DMS53 treated with DMSO at 0.1 percent for 48 hours (cell line): Measurements from ENCODE around the gene PRKCA.
"Not testable (repeated sequence)": the region's sequence is repeated elsewhere in the genome, so short reads cannot be mapped to it uniquely, and the experiment has no call there.

Source experiments
- DNase-seq: peaks from one replicate; lab custom pipeline; 2025; ENCODE audit not compliant: unreplicated experiment; lab: John Stamatoyannopoulos, UW

The PRKCA gene

DNA sequence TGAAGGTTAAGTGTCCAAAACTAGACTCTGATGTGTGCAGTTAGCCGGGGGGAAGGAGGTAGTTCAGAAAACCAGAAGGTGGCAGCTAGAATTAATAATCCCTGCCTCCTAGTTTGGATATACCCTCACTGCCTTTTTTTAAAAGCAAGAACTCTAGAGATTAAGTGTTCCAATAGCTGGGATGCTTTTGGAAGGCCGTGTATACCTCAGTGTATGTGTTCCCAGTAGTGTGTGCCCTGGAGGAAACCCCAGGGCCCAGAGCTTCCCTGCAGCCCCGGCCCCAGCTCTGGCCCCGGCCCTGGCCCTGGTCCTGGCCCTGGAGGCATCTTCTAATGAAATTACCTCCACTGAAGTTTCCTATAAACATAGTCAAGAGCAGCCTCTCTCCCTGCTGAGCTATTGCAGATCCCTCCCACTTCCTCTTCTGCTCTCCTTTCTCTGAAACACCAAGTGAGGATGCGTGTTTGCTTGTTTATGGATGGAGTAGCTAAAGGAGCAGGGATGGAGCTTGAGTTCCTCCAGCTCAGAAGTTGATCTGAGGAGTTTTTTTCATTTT, 130.7 kb downstream of the PRKCA start:
- no peak for DNase-seq

DNA sequence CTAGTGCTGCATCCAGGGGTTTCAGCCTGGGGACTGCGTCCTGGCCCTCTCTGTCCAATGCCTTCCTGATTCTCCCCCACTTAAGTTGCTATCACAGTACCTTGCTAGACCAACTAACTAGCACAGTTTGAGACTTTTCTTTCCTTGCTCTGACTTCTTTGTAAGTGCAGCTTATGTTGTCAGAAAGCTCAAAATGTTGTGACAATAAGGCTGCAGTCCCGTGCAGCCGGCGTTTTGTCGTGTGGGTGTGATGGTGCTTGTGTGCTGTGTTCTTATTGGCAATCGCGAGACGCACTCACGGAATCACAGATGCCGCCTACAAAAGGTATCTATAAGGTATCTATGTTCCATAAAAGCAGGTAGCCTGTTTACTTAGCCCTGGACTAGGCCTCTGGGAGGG, 132.8 kb downstream of the PRKCA start:
- no peak for DNase-seq

DNA sequence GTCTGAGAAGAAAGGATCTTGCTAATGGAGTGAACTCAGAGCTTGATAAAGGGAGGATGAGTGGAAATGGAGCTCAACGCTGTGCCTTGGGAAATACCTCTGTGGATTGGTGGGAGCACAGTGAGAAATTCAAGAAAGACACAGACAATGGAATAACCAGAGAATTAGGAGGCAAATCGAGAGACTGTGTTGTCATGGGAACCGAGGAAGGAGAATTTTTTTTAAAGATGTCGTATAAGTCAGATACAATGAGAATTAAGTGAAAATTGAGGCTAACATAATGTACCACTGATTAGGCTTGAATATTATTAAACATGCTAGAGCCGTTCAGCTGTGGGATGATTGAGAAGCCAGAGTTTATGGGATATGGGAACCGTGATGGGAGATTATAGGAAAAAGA, 134.2 kb downstream of the PRKCA start:
- no peak for DNase-seq

DNA sequence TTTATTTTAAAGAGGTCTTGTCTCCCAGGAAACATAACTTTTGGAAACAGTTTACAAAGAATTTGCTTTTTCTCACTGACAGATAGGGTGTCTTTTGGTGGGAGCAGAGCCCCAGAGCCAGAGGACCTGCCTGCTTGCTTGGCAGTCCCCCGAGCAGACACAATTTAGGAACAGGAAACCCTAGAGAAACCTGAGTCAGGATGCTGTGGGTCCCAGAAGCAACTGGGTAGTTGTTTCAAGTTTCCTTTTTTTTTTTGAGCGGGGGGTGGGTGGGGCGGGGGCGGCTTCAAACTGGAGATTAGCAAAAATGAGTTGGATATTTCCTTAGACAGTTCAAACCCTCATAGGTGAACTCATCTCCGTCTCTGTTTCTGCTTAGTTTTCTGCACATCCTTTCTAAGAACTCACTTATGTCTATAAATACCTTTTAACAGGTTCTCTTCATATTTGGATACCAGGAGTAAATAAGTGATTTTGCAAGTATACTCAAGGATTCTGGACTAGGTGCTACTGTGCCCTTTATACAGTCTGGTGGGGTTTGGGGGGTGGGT, 135.1 kb downstream of the PRKCA start:
- no peak for DNase-seq

DNA sequence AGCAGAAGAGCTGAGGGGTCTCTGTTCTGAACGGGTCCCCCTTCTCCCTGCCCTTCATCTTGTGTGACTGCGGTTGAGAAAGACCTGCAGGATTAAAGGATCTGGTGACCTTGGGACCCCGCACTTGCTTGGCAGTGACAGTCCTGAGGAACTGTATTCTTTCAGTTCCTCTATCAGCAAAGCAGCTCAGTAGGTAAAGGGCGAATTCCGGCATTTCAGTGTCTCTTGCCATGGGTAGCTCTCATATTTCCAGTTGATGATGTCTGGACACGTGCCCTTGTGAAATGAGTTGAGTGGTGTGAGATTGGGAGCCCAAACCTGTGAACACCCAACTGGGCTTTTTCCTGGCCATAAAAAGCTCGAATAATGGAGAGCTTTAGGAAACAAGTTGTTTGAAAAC, 135.7 kb downstream of the PRKCA start:
- DNase-seq = no peak

DNA sequence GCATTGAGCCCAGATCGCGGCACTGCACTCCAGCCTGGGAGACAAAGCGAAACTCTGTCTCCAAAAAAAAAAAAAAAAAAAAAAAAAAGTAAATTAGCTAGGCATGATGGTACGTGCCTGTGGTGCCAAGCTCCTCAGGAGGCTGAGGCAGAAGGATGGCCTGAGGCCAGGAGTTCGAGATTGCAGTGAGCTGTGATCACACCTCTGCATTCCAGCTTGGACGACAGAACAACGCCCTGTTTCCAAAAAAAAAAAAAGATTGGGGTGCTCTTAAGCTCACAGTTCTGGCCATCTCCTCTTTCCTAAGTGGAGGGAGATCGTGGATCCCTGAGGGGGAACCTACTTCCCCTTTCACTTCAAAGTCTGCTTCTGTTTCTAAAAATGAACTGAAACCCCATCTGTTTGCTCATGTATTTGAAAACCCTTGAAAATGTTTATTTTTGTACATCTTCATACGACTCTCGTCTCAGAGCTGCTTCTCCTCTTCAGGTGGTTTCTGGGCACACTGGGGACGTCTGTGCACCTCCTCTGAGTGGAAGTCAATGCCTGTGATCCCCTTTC, 138.8 kb downstream of the PRKCA start:
- DNase-seq = peak; percentile 59

DNA sequence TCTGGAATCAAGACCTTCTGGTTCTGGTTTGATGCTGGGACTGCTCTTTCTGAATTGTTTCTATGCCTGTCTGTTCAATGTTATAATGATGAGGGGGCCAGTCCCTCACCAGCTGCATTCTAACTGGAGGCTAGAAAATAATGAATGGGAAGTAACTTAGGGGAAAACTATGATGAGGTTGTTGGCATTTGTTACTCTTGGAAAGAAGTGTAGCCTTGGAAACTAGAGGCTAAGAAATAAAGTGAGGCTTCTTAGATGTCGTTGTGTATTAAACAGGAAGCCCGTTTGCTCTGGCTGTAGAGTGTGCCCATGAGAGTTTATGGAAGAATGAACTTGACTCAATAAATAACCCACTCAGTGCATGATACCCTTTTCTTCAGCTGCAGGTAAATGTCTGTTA, 140.8 kb downstream of the PRKCA start:
- no peak for DNase-seq

DNA sequence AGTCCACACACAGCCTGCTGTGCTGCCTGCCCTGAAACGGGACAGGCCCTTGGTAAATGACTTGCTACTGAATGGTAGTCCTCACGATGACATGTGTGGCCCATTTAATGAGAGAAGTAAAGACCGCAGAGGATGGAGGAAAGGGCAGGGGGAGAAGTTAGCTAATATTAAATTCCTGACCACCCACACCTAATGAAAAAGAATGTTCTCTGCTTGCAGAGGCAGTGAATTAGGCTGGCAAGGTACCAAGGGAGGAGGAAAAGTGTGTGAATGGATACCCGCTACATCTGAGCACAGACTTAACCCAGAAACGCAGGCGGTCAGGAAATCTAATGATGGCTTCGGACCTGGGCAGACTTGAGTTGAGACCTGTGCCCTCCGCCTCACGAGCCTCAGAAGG, 141.2 kb downstream of the PRKCA start:
- no peak for DNase-seq

DNA sequence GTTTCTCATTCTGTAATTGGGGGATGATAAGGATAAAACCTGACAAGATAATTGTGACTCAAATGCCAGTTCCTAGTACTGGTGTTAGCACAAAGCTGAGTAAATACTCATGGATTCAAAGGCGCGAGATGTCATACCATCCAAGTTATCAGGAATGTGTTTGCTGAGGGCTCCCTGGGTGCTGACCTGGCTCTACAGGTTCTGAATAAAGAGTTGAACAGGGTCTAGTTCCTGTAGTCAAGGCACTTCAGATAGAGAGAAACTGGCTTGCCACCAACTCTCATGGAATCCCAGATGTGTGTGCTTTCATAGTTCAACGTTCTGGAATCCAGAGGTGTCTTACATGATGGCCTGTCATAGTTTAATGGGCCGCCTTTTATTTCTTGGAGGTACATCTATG, 141.6 kb downstream of the PRKCA start:
- peak; percentile 86 for DNase-seq

DNA sequence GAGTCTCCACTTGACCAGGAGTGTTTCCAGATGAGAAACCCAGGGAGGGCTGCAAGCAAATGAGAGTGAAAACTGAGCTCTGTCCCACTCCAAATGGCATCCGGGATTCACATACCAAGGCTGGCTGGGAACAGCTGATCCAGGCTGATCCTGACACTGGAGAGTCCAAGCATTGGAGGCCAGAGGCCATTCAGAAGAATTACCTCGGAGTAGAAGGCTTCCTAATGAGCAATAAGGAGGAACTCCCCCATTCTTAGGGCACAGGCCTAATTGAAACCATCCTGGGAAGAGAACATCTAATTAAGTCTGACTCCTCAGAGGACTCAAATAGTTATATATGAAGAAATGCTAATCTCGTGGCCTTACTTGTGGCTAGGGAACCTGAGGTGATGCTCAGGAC, 142.8 kb downstream of the PRKCA start:
- DNase-seq = no peak

DNA sequence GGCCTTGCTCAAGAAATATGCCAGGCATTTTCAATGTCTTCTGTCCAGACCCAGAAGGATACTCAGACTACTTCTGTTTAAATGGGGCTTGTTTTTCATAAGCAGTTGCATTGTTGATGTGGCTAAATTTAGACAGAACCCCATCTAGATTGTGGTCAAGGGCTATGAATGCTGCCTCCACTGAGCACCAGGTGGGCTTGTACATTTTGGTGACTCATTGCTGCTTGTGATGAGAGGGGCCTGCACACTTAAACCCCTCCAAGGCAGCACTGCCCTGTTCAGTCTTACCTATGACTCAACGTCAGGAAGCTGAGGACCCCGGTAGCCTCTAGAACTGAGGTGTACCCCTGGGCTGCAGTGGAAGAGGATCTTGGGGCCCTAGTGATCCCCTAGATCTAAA, 144.0 kb downstream of the PRKCA start:
- DNase-seq = no peak

DNA sequence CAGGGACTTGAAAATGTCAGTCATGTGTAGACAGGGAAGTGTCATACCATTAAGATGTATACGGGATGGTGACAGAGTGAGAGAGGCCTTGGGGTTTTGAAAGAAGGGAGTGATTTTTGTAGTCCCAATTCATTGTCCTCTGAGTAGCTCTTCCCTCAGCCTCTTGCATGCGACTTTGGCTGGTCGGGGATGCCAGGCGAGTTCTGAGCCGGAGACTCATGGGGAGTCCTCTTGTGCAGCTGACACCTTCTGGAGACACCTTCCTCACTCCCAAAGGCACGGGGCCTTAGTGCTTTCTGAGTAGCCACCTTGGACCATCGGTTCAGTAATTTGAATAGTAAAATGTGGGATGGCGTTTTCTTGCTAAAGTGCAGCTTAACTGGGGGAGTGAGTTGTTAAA, 144.7 kb downstream of the PRKCA start:
- no peak for DNase-seq

DNA sequence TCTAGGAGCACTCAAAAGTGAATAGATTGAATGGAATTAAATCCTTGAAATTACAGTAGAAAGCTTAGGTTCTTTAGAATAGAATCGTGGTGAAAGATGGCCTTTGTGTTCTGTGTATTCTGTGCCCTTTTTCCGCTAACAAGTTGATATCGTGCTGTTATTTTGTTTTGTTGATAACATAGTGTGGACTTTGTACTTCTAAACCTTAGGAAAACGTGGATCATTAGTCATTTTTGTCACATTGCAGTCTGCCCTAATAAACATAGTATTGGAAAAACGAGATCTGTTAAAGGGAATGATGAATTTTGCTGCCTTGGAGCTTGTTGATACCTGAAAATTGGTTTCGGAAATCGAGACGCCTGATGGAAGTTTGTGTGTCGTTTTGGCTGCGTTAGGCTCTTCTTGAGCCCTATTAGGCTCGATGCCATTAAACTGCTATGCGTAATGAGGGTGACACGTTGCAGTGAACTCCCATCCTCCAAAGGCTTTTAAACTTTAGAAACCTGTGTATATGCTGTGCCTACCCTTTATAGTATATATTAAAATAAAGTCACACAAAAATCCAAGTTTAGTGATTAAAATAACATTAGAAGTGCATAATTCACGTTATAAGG, 145.7 kb downstream of the PRKCA start:
- DNase-seq = no peak

DNA sequence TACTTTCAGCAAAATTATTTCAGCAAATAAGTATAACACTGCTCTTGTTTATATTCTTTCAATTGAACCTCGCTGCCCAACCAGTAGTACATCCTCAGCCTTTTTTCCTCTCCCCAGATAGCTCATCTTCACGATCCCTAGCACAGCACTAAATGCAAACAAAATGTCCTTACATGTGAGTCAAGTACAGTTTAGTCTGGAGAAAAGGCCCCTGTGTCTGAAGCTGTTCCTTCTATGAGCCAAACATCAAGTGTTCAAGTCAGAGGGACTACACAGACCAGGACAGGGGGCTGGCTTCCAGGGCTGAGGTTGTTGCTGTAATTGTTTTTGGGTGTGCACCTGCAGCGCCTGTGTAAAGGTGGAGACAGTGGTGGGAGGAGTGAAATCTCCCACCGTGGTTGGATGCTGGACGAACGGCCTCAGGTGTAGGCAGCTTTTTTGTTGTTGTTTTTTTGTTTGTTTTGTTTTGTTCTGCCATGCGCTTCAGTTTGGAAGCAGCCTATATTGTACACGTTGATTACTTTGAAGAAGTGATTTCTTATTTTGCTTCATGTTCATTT, 147.1 kb downstream of the PRKCA start:
- no peak for DNase-seq

DNA sequence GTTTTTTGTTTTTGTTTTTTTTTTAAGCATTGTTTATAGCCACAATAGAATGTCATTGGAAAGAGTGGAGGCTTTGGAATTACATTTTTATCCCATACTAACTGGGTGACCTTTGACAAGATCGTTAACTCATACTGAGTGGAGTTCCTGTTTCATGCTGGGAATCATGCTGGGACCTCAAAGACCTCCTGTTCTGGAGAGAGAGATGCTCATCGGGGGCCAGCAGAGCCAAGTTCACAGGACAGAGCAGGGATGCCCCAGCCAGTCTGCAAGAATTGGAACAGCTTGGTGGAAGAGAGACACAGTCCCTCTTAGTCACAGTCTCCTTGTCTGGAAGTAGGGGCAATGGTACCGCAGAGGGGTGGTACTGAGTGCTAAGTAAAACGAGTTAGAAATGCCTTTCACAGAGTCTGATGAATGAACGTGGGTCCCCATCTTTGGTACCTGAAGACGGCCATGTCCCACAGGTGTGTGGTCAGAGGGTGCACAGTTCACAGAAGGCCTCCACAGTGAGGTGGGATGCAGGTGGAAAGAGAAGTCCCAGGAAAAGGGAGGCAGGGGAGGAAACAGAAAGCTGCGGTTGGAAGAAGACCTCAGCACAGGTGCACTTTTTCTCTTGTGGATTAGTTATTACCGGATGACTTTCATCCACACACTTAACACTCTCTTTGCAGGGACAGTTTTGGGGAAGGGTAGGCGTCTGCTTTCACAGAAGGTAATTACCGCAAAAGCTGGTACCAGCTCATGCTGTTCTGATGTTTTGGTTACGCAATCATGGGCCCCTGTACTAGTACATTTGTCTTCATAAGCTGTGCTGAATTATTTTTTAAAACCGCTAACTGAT, 147.8 kb downstream of the PRKCA start:
- no peak for DNase-seq

DNA sequence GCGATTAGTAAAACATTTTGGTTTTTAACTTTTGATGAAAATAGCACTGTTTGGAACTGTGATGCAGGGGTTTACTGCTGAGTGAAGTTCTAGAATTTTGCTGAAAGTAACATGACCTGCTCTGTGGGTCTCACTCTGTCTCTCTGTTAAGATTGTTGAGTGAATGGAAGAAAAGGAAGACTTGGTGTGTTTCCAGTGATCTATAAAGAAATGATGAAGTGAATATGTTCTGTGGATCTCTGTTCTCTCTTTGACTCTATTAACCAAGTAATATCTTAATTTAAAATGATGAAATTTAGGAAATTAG, 148.4 kb downstream of the PRKCA start:
- DNase-seq = no peak

DNA sequence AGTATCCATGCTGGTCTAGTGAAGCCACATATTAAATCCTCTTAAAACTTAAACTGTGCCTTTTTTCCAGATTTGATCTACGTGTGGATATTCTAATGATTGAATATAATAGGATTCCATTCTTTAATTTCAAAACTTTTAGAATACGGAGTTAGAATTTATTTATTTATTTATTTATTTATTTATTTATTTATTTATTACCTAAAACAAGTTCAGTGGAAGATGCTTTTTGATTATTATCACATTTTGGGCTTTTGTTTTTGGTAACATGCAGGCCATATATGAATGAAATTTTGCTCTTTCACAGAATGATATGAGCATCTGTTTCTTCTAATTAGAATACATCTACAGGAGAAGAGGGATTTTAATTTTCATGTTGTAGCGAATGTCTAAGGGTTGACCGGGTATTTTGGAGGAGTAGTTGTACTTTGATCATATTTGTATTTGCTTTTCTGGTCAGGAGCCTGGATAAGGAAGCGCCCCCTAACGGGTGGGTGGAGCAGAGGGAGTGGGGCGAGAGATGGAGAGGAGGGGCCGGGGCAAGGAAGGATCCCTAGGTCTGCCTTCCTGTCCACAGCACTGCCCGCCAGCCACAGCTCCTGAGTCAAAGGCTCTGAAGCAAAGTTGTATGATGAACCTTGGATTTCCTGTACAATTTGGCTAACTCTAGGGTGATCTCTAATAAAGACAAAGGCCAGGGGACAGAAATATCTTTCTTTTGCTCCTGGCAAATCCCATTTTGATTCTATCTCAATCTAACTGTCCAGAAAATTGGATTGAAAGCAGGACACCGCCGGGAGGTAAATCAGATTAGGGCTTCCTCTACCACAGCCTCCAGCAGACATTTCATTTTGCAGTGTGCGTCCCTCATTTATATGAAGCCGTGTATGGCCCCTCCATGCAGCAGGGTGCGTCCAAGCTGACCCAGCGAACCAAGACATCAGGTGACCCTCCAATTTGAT, 149.1 kb downstream of the PRKCA start:
- no peak for DNase-seq

DNA sequence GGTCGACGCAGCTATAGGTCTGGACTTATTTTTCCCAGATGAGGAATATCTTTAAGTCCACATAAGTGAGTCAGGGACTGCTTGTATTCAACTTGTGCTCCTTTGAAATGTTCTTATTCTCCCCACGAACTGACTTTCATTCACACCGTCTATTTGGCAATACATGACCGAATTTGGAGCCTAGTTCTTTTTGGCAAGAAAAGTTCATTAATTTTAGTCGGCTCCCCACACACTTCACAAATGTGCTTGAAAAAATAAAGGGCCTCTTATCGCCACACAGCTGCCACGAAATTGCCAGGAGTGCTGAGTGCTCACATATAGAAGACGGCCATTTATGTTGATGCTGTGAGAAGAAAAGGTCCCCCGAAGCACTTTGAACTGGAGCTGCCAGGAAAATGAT, 152.6 kb downstream of the PRKCA start:
- DNase-seq = no peak

DNA sequence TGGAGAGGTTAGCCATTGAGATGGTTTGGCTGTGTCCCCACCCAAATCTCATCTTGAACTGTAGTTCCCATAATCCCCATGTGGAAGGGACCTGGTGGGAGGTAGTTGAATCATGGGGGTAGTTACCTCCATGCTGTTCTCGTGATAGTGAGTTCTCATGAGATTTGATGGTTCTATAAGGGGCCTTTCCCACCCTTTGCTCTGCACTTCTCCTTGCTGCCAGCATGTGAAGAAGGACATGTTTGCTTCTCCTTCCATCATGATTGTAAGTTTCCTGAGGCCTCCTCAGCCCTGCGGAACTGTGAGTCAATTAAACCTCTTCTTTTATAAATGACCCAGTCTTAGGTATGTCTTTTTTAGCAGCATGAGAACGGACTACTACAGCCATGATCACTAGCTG, 155.1 kb downstream of the PRKCA start:
- DNase-seq = not testable (repeated sequence)

DNA sequence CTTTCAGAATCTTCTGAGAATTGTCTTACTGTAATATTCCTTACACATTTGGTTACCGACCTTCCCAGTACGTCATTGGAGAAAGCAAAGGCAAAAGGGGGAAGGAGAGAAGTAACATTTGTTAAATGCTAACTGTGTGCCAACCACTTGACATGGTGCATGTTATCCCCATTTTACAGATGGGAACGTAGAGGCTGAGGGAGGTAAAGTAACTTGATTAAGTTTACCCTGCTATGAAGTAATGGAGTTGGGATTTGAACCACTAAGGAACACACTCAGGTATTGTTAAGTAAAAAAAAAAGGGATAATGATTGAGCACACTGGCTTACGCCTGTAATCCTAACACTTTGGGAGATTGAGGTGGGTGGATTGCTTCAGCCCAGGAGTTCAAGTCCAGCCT, 156.4 kb downstream of the PRKCA start:
- no peak for DNase-seq

DNA sequence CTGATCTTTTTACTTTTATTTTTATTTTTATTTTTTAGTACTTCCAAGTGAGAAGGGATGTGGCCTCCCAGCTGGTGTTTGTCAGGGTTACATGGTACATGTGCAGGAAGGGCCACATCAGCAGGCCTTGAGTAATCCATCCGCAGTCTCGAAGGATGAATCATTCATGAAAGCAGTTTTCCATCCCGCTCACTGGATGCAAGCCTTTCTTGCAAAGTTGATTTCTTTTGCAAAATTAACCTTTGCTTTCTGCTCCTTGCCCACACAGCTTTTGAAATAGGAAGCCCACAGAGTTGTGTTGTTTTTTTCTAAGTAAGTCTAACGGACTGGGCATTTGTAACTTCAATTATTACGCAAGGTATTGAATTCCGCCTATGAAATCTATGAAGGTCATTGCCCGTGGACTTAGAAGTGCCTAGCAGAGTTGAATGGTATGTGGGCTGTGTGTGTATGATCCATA, 157.4 kb downstream of the PRKCA start:
- DNase-seq = no peak
